Kidney capillary endothelial cell (primary cell): ENCODE data around the gene USP32.

Experiments
- DNase-seq: peaks from one replicate; pipeline ENCODE4 v3.0.0-alpha.2; 2018; ENCODE audit warnings: low spot score

USP32 gene

DNA sequence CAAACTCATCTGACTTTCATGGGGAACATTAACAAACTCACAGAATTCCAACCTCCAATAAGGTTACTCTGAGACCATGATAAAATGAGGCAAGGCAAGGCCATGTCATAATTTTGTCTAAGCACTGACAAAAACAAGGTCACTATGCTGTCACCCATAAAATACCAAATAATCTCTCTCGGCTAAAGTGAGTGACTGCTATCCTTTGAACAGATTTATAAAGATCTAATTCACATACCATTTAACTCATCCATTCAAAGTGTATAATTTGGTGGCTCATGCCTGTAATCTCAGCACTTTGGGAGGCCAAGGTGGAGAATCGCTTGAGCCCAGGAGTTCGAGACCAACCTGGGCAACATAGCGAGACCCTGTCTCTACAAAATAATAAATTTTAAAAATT, 262.8 kb downstream of the USP32 start:
- no peak for DNase-seq
